WTC11 (cell line): ENCODE data around the gene PCDHGA4. TPM values are rescaled to one million over a fixed set of nuclear protein-coding genes. Genes with fewer than 3 reads are reported as not detected.

ENCODE experiments used
- ATAC-seq: fragments of 200-7000 bp; cut with Tn5 transposase; 2 replicates; pipeline ENCODE4 v1.10.0; 2021; ENCODE audit warnings: mild to moderate bottlenecking, moderate library complexity
- CTCF ChIA-PET: fragments of 300-600 bp; sonication (Branson Sonifier 250); formaldehyde crosslinking; loops from one replicate; lab custom pipeline; 2021; ENCODE audit warnings: antibody characterized with exemption; lab: Charles Lee
- POLR2A ChIA-PET: fragments of 350-600 bp; sonication (Branson Sonifier 250); formaldehyde crosslinking; loops from one replicate; lab custom pipeline; 2021; ENCODE audit warnings: antibody characterized with exemption; lab: Charles Lee
- DNase-seq: peaks from one replicate; pipeline ENCODE4 v3.0.0; 2021; ENCODE audit warnings: low spot score
- H3K27ac Mint-ChIP-seq: 2 replicates; pipeline ENCODE4 v1.8.0; 2021; ENCODE audit warnings: mixed read lengths
- H3K27me3 Mint-ChIP-seq: 2 replicates; pipeline ENCODE4 v1.8.0; 2021; ENCODE audit warnings: low read depth, mild to moderate bottlenecking, moderate library complexity, mixed read lengths
- H3K36me3 Mint-ChIP-seq: 2 replicates; pipeline ENCODE4 v1.8.0; 2021; ENCODE audit warnings: mixed read lengths
- H3K4me1 Mint-ChIP-seq: 2 replicates; pipeline ENCODE4 v1.8.0; 2022; ENCODE audit warnings: mixed read lengths
- H3K4me3 Mint-ChIP-seq: 2 replicates; pipeline ENCODE4 v1.8.0; 2021; ENCODE audit warnings: mild to moderate bottlenecking, moderate library complexity, mixed read lengths
- H3K9me3 Mint-ChIP-seq: 2 replicates; pipeline ENCODE4 v1.8.0; 2021; ENCODE audit warnings: mixed read lengths
- CREM ChIP-seq: sonication (generic); formaldehyde crosslinking; IDR thresholded peaks from 2 replicates; pipeline ENCODE4 v1.8.1; 2022; ENCODE audit warnings: mild to moderate bottlenecking, missing genetic modification reagents, moderate library complexity
- ELF4 ChIP-seq: sonication (generic); formaldehyde crosslinking; IDR thresholded peaks from 2 replicates; pipeline ENCODE4 v1.8.1; 2022; ENCODE audit warnings: low read depth, mild to moderate bottlenecking, moderate library complexity, missing genetic modification reagents
- ETV6 ChIP-seq: sonication (generic); formaldehyde crosslinking; IDR thresholded peaks from 2 replicates; pipeline ENCODE4 v1.8.1; 2022; ENCODE audit warnings: mild to moderate bottlenecking, missing genetic modification reagents
- FOXK1 ChIP-seq: sonication (generic); formaldehyde crosslinking; IDR thresholded peaks from 2 replicates; pipeline ENCODE4 v1.8.0; 2022; ENCODE audit warnings: mild to moderate bottlenecking, moderate library complexity, missing genetic modification reagents
- GABPB1 ChIP-seq: sonication (generic); formaldehyde crosslinking; IDR thresholded peaks from 2 replicates; pipeline ENCODE4 v1.8.1; 2023; ENCODE audit warnings: mild to moderate bottlenecking, missing genetic modification reagents
- GTF2I ChIP-seq: fragments of 250-450 bp; sonication (Bioruptor Pico); conservative IDR thresholded peaks from 2 replicates; pipeline ENCODE4 v1.4.0; 2021; ENCODE audit warnings: mild to moderate bottlenecking
- IRF2 ChIP-seq: sonication (generic); formaldehyde crosslinking; IDR thresholded peaks from 2 replicates; pipeline ENCODE4 v1.8.0; 2022; ENCODE audit warnings: low read depth, missing genetic modification reagents, borderline replicate concordance
- NFE2L1 ChIP-seq: sonication (generic); formaldehyde crosslinking; IDR thresholded peaks from 2 replicates; pipeline ENCODE4 v1.8.1; 2023; ENCODE audit warnings: missing genetic modification reagents
- SOX15 ChIP-seq: fragments of 250-450 bp; sonication (Bioruptor Pico); IDR thresholded peaks from 2 replicates; pipeline ENCODE4 v1.9.0; 2021; ENCODE audit warnings: mild to moderate bottlenecking
- TEAD4 ChIP-seq: sonication (generic); formaldehyde crosslinking; IDR thresholded peaks from 2 replicates; pipeline ENCODE4 v1.8.0; 2022; ENCODE audit warnings: mild to moderate bottlenecking, missing genetic modification reagents
- ZNF396 ChIP-seq: fragments of 250-450 bp; sonication (Bioruptor Pico); IDR thresholded peaks from 2 replicates; pipeline ENCODE4 v1.8.0; 2021; ENCODE audit warnings: mild to moderate bottlenecking, moderate library complexity, borderline replicate concordance
- total RNA-seq: library from RNA; stranded (reverse); gene quantifications from 3 replicates; pipeline ENCODE4 v1.2.3, GENCODE V29; 2021
- TF ChIP-seq, protein P1 (sequence below): sonication (generic); formaldehyde crosslinking; IDR thresholded peaks from 2 replicates; pipeline ENCODE4 v1.8.1; 2022; ENCODE audit warnings: missing genetic modification reagents, borderline replicate concordance
- TF ChIP-seq, protein P2 (sequence below): sonication (generic); formaldehyde crosslinking; conservative IDR thresholded peaks from 2 replicates; pipeline ENCODE4 v1.8.1; 2022; ENCODE audit warnings: mild to moderate bottlenecking, missing genetic modification reagents
- TF ChIP-seq, protein P3 (sequence below): fragments of 250-450 bp; sonication (Bioruptor Pico); IDR thresholded peaks from 2 replicates; pipeline ENCODE4 v1.9.0; 2021; ENCODE audit warnings: mild to moderate bottlenecking, borderline replicate concordance
- TF ChIP-seq, protein P4 (sequence below): fragments of 250-450 bp; sonication (Bioruptor Pico); IDR thresholded peaks from 2 replicates; pipeline ENCODE4 v1.8.0; 2021; ENCODE audit warnings: mild to moderate bottlenecking
- TF ChIP-seq, protein P5 (sequence below): sonication (generic); formaldehyde crosslinking; IDR thresholded peaks from 2 replicates; pipeline ENCODE4 v1.8.1; 2022; ENCODE audit warnings: mild to moderate bottlenecking, missing genetic modification reagents, moderate library complexity, borderline replicate concordance
- TF ChIP-seq, protein P6 (sequence below): sonication (generic); formaldehyde crosslinking; IDR thresholded peaks from 2 replicates; pipeline ENCODE4 v1.8.0; 2023; ENCODE audit warnings: mild to moderate bottlenecking, missing genetic modification reagents
- TF ChIP-seq, protein P7 (sequence below): sonication (generic); formaldehyde crosslinking; IDR thresholded peaks from 2 replicates; pipeline ENCODE4 v1.8.1; 2023; ENCODE audit warnings: mild to moderate bottlenecking, missing genetic modification reagents

Gene PCDHGA4
- total RNA-seq, 1 experiment from 2014 or later: 3.5 TPM

DNA sequence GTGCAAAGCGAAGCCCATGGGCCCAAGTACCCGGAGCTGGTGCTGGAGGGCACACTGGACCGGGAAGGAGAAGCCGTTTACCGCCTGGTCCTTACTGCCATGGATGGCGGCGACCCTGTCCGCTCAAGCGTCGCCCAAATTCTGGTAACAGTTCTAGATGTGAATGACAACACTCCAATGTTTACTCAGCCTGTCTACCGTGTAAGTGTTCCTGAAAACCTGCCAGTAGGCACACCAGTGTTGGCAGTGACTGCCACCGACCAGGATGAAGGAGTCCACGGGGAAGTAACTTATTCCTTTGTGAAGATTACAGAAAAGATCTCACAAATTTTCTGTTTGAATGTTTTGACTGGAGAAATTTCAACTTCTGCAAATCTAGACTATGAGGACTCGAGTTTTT lies 19.8 kb downstream of the PCDHGA4 start:
- no peak for DNase-seq
- TF ChIP-seq FOXK1 (CRISPR knock-in tag) (no peak), ELF4 (CRISPR knock-in tag) (no peak), ETV6 (CRISPR knock-in tag) (no peak), ZNF396 (CRISPR knock-in tag) (no peak), CREM (CRISPR knock-in tag) (no peak), NFE2L1 (CRISPR knock-in tag) (no peak), IRF2 (CRISPR knock-in tag) (no peak), GABPB1 (CRISPR knock-in tag) (no peak), GTF2I (CRISPR knock-in tag) (no peak), TEAD4 (CRISPR knock-in tag) (no peak), SOX15 (CRISPR knock-in tag) (no peak)
- TF ChIP-seq, protein P1, sequence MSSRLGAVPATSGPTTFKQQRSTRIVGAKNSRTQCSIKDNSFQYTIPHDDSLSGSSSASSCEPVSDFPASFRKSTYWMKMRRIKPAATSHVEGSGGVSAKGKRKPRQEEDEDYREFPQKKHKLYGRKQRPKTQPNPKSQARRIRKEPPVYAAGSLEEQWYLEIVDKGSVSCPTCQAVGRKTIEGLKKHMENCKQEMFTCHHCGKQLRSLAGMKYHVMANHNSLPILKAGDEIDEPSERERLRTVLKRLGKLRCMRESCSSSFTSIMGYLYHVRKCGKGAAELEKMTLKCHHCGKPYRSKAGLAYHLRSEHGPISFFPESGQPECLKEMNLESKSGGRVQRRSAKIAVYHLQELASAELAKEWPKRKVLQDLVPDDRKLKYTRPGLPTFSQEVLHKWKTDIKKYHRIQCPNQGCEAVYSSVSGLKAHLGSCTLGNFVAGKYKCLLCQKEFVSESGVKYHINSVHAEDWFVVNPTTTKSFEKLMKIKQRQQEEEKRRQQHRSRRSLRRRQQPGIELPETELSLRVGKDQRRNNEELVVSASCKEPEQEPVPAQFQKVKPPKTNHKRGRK (CRISPR knock-in tag): no peak
- TF ChIP-seq, protein P2, sequence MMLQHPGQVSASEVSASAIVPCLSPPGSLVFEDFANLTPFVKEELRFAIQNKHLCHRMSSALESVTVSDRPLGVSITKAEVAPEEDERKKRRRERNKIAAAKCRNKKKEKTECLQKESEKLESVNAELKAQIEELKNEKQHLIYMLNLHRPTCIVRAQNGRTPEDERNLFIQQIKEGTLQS (CRISPR knock-in tag): no peak
- TF ChIP-seq, protein P3, sequence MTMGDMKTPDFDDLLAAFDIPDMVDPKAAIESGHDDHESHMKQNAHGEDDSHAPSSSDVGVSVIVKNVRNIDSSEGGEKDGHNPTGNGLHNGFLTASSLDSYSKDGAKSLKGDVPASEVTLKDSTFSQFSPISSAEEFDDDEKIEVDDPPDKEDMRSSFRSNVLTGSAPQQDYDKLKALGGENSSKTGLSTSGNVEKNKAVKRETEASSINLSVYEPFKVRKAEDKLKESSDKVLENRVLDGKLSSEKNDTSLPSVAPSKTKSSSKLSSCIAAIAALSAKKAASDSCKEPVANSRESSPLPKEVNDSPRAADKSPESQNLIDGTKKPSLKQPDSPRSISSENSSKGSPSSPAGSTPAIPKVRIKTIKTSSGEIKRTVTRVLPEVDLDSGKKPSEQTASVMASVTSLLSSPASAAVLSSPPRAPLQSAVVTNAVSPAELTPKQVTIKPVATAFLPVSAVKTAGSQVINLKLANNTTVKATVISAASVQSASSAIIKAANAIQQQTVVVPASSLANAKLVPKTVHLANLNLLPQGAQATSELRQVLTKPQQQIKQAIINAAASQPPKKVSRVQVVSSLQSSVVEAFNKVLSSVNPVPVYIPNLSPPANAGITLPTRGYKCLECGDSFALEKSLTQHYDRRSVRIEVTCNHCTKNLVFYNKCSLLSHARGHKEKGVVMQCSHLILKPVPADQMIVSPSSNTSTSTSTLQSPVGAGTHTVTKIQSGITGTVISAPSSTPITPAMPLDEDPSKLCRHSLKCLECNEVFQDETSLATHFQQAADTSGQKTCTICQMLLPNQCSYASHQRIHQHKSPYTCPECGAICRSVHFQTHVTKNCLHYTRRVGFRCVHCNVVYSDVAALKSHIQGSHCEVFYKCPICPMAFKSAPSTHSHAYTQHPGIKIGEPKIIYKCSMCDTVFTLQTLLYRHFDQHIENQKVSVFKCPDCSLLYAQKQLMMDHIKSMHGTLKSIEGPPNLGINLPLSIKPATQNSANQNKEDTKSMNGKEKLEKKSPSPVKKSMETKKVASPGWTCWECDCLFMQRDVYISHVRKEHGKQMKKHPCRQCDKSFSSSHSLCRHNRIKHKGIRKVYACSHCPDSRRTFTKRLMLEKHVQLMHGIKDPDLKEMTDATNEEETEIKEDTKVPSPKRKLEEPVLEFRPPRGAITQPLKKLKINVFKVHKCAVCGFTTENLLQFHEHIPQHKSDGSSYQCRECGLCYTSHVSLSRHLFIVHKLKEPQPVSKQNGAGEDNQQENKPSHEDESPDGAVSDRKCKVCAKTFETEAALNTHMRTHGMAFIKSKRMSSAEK: no peak
- TF ChIP-seq, protein P4, sequence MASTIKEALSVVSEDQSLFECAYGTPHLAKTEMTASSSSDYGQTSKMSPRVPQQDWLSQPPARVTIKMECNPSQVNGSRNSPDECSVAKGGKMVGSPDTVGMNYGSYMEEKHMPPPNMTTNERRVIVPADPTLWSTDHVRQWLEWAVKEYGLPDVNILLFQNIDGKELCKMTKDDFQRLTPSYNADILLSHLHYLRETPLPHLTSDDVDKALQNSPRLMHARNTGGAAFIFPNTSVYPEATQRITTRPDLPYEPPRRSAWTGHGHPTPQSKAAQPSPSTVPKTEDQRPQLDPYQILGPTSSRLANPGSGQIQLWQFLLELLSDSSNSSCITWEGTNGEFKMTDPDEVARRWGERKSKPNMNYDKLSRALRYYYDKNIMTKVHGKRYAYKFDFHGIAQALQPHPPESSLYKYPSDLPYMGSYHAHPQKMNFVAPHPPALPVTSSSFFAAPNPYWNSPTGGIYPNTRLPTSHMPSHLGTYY (CRISPR knock-in tag): no peak
- TF ChIP-seq, protein P5, sequence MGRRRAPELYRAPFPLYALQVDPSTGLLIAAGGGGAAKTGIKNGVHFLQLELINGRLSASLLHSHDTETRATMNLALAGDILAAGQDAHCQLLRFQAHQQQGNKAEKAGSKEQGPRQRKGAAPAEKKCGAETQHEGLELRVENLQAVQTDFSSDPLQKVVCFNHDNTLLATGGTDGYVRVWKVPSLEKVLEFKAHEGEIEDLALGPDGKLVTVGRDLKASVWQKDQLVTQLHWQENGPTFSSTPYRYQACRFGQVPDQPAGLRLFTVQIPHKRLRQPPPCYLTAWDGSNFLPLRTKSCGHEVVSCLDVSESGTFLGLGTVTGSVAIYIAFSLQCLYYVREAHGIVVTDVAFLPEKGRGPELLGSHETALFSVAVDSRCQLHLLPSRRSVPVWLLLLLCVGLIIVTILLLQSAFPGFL: no peak
- TF ChIP-seq, protein P6, sequence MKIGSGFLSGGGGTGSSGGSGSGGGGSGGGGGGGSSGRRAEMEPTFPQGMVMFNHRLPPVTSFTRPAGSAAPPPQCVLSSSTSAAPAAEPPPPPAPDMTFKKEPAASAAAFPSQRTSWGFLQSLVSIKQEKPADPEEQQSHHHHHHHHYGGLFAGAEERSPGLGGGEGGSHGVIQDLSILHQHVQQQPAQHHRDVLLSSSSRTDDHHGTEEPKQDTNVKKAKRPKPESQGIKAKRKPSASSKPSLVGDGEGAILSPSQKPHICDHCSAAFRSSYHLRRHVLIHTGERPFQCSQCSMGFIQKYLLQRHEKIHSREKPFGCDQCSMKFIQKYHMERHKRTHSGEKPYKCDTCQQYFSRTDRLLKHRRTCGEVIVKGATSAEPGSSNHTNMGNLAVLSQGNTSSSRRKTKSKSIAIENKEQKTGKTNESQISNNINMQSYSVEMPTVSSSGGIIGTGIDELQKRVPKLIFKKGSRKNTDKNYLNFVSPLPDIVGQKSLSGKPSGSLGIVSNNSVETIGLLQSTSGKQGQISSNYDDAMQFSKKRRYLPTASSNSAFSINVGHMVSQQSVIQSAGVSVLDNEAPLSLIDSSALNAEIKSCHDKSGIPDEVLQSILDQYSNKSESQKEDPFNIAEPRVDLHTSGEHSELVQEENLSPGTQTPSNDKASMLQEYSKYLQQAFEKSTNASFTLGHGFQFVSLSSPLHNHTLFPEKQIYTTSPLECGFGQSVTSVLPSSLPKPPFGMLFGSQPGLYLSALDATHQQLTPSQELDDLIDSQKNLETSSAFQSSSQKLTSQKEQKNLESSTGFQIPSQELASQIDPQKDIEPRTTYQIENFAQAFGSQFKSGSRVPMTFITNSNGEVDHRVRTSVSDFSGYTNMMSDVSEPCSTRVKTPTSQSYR (CRISPR knock-in tag): no peak
- TF ChIP-seq, protein P7, sequence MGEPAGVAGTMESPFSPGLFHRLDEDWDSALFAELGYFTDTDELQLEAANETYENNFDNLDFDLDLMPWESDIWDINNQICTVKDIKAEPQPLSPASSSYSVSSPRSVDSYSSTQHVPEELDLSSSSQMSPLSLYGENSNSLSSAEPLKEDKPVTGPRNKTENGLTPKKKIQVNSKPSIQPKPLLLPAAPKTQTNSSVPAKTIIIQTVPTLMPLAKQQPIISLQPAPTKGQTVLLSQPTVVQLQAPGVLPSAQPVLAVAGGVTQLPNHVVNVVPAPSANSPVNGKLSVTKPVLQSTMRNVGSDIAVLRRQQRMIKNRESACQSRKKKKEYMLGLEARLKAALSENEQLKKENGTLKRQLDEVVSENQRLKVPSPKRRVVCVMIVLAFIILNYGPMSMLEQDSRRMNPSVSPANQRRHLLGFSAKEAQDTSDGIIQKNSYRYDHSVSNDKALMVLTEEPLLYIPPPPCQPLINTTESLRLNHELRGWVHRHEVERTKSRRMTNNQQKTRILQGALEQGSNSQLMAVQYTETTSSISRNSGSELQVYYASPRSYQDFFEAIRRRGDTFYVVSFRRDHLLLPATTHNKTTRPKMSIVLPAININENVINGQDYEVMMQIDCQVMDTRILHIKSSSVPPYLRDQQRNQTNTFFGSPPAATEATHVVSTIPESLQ (CRISPR knock-in tag): no peak
- TF ChIP-seq, all 79 proteins: peak for 0
- H3K4me3 Mint-ChIP-seq: no peak overlapping the region
- no peak for ATAC-seq
- peaks cover 60% of the 10 kb centered on the region for H3K36me3 Mint-ChIP-seq
- H3K27me3 Mint-ChIP-seq: peaks cover 9% of the 10 kb centered on the region
- H3K27ac Mint-ChIP-seq: no peak overlapping the region
- ChIA-PET CTCF (interaction anchor here (0.8 to 2.6 kb wide), 15 partner anchors 10 to 193 kb away, joined by 3 to 19 read pairs (median 5); partner anchors contain the start of genes PCDHB14, PCDHGA10, PCDHGA2 and PCDHGA3), POLR2A (no interaction called here)
- H3K9me3 Mint-ChIP-seq: peaks cover 59% of the 10 kb centered on the region
- H3K4me1 Mint-ChIP-seq: peaks cover 5% of the 10 kb centered on the region
